NCI-H1436 treated with DMSO at 0.1 percent for 48 hours (cell line): Measurements from ENCODE around the gene R3HDM1.
"Not testable (repeated sequence)": the region's sequence is repeated elsewhere in the genome, so short reads cannot be mapped to it uniquely, and the experiment has no call there.

Experiments
- DNase-seq: peaks from one replicate; lab custom pipeline; 2025; lab: John Stamatoyannopoulos, UW

Gene R3HDM1

DNA sequence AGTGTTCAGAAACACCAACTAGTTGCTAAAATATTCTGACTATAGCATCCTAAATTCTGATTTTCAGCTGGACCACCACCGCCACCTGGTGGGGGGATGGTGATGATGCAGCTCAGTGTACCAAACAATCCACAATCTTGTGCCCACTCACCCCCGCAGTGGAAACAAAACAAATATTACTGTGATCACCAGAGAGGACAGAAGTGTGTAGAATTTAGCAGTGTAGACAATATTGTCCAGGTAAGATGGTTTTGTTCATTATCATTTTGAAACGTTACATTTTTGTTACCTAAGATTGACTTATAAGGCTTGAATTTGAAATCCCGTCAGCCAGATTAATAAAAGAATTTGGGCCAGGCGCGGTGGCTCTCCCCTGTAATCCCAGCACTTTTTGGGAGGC is 178.7 kb downstream of the R3HDM1 start:
- no peak for DNase-seq

DNA sequence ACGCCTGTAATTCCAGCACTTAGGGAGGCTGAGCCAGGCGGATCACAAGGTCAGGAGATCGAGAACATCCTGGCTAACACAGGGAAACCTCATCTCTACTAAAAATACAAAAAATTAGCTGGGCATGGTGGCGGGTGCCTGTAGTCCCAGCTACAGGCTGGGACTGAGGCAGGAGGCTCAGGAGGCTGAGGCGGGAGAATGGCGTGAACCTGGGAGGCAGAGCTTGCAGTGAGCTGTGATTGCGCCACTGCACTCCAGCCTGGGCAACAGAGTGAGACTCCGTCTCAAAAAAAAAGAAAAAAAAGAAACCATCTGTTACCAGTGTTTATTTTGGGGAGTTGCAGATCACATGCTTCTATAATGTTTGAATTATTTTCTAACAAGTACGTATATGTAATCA is 183.8 kb downstream of the R3HDM1 start:
- DNase-seq, result not testable (repeated sequence)

DNA sequence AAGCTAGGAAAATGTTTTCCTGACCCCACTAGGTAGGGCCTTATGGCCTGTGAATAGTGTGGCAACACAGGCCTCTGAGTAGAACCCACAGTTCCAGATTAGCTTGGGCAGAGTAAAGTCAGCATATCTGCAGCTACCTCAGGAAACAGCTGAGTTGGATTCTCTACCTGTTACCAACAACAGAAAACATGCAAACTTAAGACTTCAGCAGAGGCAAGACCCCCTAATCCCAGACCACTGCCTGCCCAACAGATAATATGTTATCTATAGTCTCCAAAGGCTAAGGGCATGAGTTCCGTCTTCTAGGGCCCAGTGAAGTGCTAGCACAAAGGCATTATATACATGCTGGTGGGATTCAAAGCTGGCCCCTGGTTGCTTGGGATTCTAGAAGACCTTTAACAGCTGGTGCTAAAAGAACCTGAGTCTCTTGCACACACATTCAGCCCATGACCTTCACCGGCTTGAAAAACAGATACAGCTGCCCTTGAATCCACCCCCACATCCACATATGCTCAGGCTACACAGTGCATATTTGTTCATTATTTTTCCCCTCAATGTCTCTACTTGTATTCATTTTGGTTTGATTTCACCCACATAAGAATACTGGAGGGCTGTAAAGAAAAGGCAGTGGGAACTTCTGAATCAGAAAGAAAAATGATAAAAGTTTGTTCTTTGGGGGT is 196.9 kb downstream of the R3HDM1 start:
- DNase-seq, result no peak

DNA sequence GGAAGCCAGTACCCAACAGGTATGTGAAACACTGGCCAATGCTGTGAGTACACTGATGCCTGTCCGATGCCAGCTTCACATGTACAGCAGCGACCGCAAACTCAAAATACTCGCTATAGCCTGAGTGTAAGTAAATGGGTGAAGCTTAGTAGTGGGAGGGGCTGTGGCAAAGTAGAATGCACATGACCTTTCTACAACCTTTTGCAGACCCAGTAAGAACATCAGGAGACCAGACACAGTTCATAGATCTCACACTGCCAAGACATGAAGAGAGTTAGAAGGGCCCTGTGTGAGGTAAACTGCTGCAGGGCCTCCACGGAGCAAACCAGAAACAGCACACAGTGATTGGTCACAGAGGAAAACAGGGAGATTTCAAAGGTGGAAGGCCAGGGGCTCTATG is 201.3 kb downstream of the R3HDM1 start:
- DNase-seq, result no peak

DNA sequence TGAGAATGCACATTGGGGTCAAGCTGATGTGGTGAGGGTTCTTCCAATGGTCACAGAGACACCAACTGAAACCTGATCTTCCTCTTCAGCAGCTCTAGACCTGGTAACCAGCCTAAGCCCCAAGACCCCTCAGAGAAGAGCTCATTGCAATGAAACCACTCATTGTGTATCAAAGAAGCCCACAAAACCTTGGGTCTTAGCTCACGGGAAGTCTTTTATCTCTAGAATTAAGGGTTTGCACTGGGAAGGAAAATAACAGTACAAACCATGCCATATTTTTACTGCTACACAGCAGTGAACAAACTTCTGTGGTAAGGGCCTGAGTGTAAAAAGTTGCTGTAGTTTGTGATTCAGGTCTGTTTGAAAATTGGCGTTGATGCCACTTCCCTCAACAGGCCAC is 201.8 kb downstream of the R3HDM1 start:
- no peak for DNase-seq

DNA sequence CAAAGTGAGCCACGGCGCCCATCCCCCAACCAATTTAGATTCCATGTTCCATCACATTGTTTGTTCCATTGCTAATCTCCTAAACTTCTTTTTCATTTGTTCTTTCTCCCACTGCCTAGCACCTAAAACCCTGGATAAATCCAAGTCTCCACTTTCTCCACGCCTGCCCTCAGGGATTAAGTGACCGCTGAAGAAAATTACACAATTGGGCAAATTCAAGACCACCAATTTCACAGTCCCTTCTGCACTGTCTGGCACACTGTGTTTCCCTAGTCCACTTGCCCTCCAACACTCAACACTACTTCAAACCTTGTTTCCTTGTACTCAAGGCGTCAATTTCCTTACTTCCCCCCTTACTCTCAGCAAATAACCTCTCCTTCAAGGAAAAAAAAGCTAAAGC is 205.3 kb downstream of the R3HDM1 start:
- no peak for DNase-seq

DNA sequence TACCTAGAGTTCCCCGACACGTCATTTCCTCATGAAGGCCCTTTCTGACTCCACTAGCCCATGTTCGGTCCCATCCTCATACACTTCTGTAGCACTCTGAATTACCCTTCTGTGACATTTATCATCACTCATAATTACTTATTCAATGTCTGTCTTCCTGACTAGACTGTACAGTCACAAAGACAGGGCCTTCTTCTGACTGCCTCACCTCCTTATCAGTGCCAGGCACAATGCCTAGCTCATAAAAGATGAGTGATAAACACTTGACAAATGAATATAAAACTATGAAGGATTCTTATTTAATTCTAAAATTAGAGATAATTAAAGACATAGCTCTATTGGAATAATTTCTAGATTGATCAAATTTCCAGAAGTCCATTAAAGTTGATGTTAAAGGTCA is 208.9 kb downstream of the R3HDM1 start:
- DNase-seq, result no peak

DNA sequence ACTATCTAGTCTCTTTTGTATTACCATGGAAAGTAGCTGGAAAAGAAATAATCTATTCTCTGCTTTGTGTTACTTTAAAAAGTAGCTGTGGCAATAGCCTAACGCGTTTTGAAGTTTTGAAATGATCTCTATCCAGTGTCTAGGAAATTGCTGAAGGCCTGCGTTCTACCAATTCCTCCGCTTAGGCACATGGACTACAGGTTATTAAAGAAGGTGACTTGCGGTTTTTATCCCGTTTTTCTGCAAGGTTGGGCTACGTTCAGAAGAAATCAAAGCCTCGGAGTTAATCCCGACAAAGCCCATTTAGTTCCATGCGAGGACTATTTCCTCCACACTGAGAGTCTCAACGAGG is 209.7 kb downstream of the R3HDM1 start:
- DNase-seq, result no peak

DNA sequence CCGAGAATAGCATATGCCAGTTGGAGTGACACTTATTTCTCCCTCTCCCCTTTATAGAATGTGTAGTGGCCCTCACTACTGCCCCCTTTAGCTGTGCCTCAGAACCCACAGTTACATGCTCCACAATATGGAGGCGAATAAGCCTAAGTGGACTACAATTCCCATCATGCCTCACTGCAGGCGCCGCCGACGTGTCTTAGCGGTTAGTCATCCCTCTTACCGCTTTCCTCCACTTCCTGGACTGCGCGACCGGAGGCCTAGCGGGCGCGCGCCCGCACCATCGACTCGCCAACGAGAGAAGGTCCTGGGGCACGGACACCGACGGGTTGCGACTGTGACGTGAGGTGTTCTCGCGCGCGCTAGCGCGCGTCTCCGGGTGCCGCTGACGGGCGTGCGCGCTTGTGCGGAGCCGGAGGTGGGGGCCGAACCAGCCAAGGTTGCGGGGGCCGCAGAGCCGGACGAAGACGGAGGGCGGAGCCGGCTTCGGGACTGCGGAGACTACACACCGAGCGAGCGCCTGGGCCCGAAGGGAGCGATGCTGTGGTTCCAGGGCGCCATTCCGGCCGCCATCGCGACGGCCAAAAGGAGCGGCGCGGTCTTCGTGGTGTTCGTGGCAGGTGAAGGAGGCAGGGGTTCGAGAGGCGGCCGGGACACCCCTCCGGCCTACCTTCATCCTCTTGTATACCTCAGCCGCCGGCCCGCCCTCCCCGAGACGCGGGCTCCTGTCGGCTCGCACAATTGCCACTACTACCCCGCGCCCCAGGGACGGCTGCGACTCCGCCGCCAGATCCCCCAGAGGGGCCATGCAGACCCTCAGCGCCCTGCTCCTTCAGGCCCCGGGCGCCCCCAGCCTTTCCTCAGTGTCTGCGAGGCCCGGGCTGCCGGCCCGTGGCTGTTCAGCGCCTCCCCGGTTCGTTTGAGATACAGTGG is 210.4 kb downstream of the R3HDM1 start, which contains the start of gene UBXN4:
Gene UBXN4, plus strand, starts transcription at position 461 of the 930 bp plus-strand sequence. Its CDS starts 75 bp downstream, at position 536.
- DNase-seq, result peak; percentile 91

DNA sequence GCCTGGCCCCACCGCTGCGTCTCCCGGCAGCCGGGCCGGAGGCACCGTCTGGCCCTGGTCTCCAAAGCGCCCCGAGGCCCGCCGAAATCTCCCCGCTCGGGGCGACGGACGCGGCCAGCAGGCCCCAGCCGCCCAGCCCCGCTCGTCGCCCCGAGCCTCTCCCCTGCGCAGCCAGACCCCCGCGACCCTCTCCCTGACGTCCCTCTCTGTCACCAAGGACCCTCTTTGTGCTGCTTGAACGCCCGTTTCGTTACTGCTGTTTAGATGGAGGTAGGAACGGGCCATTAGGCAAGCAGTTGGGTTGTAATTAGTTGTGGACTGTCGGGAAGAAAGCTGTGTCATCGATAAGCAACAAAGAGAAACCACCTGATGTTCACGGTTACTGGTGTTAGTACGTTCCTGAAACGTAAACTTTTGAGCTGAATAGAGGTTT is 211.1 kb downstream of the R3HDM1 start:
- no peak for DNase-seq

DNA sequence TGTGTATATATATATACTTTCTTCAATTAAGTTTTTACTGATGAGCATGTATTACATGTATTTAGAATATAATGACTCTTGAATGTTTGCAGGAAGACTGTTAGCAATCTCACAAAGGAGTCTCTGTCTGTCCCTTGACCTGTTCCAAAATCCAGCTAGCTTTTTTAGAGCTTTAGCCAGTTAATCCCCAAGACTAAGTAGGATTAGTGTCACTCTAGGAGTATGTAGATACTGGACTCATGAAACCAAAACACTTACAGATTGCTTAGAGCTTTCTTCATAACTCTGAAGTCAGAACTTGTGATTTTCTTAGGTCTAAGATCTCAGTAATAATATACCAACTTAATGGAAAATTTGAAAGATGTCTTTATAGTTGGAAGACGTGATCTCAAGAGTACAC is 212.6 kb downstream of the R3HDM1 start:
- no peak for DNase-seq

DNA sequence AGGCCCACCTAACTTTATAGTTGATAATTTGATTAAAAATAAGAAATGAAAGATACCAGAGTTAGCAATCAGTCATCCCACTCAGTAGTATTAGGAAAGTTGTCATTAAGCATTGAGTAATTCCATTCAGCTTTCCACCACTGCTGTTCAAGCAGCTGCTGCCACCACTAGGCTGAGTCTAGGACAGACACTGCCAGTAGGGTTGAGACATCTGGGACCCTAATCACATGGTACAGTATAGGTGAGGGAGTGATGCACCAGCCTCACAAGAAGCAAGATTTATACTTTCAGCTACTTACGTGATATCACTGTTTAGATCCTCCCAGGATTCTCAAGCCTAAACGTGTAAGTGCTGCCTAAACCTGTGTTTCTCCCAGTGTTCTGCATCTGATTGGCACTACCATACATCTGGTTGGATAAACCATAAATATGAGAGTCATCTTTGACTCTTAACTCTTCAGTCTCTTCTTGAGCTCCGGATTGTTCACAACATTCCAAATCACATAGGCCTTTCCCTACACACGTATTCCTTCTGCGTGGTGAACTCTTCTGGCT is 213.6 kb downstream of the R3HDM1 start:
- no peak for DNase-seq

DNA sequence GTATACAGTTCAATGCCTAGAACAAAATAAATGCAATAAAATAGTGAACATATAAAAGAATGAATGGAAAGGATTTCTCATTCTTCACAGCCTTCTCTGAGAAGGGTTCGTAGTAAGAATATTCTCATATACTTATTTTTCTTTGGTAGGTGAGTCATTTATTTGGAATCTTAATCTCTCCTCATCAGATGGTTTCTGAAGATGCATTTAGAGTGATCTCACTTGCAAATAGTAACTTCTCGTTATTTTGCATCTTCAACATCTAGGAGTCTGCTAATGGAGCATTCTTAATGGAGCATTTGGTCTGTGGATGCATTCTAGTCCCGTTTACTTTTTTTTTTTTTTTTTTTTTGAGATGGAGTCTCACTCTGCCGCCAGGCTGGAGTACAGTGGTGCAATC is 214.3 kb downstream of the R3HDM1 start:
- DNase-seq, result no peak

DNA sequence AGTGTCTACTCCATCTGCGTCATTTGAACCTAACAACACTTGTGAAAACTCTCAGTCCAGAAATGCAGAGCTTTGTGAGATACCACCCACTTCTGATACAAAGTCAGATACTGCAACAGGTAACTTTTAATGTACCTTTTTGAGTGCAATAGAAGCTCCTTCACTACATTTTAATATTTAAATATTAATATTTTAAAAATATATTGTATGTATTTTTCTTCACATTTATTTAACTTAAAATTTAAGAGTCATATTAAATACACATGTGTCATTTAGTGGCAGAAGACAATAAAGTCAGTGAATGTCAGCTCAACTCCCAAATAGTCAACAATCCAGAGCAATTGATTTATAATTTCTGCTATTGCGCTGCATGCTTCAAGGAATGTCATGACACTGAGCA is 224.3 kb downstream of the R3HDM1 start:
- no peak for DNase-seq

DNA sequence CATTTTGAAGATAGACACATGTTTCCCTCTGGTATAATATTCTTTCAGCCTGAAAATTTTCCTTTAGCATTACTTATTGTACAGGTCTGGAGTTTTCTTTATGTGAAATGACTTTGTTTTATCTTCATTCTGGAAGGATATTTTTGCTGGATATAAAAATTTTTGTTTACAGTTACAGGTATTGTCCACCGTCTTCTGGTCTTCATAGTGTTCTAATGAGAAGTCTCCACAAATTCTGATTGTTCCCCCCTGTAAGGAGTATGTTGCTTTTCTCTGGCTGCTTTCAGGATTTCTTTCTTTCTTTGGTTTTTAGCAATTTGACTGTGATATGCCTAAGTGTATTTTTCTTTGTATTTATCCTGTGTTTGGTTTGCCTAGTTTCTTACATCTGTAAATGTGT is 225.4 kb downstream of the R3HDM1 start:
- DNase-seq, result no peak

DNA sequence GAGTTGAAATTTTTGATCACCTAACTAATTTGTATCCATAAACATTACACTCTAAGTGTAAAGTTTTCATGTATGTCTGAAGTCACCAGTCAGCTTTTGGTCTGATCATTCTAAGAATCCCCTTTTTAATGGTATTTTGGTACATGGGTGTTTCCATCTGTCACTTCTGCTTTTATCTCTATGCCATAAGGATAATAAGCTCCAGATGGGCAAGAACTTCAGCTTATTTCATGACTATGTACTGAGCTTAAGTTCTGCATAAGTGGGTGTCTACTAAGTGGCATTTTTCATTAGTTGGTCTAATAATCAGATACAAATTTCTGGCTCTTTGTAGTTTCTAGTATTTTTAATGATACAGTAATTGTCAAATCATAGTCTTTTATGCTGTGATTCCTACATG is 230.7 kb downstream of the R3HDM1 start:
- no peak for DNase-seq

DNA sequence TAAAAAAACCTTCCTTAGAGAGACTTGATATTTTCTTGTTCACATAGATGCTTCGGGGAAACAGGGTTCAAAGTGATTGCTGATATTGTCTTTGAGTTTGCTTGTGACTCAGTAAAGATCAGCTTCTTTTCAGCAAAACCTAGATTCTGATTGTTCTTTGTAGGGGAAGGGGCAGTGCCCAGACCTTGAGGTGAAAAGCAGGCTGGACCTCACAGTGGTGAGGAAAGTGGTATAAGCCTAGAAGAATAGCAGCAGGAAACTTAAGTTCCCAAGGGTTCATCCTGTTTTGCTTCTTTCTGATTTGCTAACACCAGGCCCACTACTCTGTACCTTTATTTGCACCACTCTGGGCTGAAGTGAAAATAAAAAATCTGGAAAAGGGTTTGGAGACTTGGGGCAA is 231.2 kb downstream of the R3HDM1 start:
- DNase-seq, result no peak

DNA sequence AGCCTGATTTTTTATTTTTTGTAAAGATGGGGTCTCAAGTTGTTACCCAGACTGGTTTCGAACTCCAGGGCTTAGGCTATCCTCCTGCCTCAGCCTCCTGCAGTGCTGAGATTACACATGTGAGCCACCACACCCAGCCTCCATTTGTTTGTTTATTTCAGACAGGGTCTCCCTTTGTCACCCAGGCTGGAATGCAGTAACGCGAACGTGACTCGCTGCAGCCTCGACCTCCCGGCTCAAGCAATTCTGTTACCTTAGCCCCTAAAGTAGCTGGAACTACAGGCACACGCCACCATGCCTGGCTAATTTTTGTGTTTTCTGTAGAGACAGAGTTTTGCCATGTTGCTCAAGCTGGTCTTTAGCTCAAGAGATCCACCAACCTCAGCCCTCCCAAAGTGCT is 237.6 kb downstream of the R3HDM1 start:
- no peak for DNase-seq

DNA sequence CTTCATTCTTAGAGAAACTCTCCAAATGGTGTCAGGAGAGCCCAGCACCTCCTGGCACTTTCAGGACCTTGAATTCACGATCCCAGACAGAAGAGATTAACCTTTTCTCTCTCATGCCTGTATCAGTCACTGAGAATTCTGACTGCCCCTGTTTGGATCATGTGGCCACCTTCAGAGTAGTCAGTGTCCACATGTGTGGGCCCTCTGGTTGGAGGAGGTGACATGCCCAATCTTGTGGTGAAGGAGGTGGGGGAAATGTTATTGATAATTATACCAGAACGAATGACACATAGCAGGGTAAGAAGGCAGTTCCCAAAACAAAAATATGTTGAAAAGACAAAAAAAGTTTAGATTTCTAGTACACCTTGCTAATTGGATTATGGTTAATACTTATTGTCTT is 242.0 kb downstream of the R3HDM1 start:
- no peak for DNase-seq

DNA sequence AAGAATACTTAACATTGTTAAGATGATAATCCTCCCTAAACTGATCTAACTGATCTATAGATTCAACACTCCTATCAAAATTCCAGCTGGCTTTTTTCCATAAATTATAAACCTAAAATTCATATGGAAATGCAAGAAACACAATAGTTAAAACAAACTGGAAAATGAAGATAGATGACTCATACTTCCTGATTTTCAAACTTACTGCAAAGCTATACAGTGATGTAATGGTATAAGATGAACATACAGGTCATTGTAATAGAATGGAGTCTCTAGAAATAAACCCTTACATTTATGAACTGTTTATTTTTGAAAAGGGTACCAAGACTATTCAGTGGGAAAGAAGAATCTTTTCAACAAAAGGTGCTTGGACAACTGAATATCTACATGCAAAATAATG is 242.6 kb downstream of the R3HDM1 start:
- no peak for DNase-seq
